ENCODE measurements around the gene STMP1.

- no peak for TF ChIP-seq CTCF (IDR thresholded peaks at IDR 0.05; ENCODE audit: insufficient read depth, low read length, poor library complexity, severe bottlenecking)
- no peak for TF ChIP-seq EZH2phosphoT487 (conservative IDR thresholded peaks at IDR 0.05; ENCODE audit: low read length)
These were observed 16.6 kb downstream of the STMP1 start for GRCh38 chr7:135678612-135679575.

Data from SU-DHL-6 (cell line).